GM23338 (cell line): Measurements from ENCODE around the gene PPM1E. TPM values are rescaled to one million over a fixed set of nuclear protein-coding genes. Genes with fewer than 3 reads are reported as not detected.

Source experiments
- ATAC-seq: fragments of 200-7000 bp; cut with Tn5 transposase; 3 replicates; pipeline ENCODE4 v1.9.1; 2020
- DNase-seq: peaks from one replicate; pipeline ENCODE4 v3.0.0-alpha.2; 2015; ENCODE audit warnings: low spot score
- H2AFZ ChIP-seq: fragments of 200-600 bp; sonication (generic); 2 replicates; pipeline ENCODE4 v1.8.0; 2016; ENCODE audit warnings: antibody characterized with exemption, mild to moderate bottlenecking, moderate library complexity
- H3F3A ChIP-seq: fragments of 200-600 bp; sonication (generic); replicated peaks from 2 replicates; pipeline ENCODE4 v1.8.0; 2017; ENCODE audit warnings: antibody characterized with exemption, mixed run types, low read depth
- H3K27ac ChIP-seq: fragments of 200-600 bp; sonication (generic); 2 replicates; pipeline ENCODE4 v1.6.1; 2016; ENCODE audit warnings: low read depth
- H3K27me3 ChIP-seq: fragments of 200-600 bp; sonication (generic); 2 replicates; pipeline ENCODE4 v1.8.0; 2016; ENCODE audit warnings: mild to moderate bottlenecking, mixed run types, moderate library complexity; ENCODE audit not compliant: insufficient read depth
- H3K36me3 ChIP-seq: fragments of 200-600 bp; sonication (generic); 2 replicates; pipeline ENCODE4 v1.8.0; 2016; ENCODE audit warnings: mild to moderate bottlenecking; ENCODE audit not compliant: insufficient read depth
- H3K4me1 ChIP-seq: fragments of 200-600 bp; sonication (generic); 2 replicates; pipeline ENCODE4 v1.8.0; 2016; ENCODE audit warnings: mild to moderate bottlenecking, moderate library complexity; ENCODE audit not compliant: insufficient read depth
- H3K4me2 ChIP-seq: fragments of 200-600 bp; sonication (generic); 2 replicates; pipeline ENCODE4 v1.7.1; 2017; ENCODE audit warnings: mixed run types
- H3K4me3 ChIP-seq: fragments of 200-600 bp; sonication (generic); 2 replicates; pipeline ENCODE4 v1.6.1; 2016; ENCODE audit warnings: mixed run types
- H3K79me2 ChIP-seq: fragments of 200-600 bp; sonication (generic); replicated peaks from 2 replicates; pipeline ENCODE4 v1.8.0; 2017; ENCODE audit warnings: mild to moderate bottlenecking; ENCODE audit not compliant: insufficient read depth
- H3K9me2 ChIP-seq: fragments of 200-600 bp; sonication (generic); 2 replicates; pipeline ENCODE4 v1.8.0; 2017; ENCODE audit not compliant: insufficient read depth
- H4K20me1 ChIP-seq: fragments of 200-600 bp; sonication (generic); replicated peaks from 2 replicates; pipeline ENCODE4 v1.8.0; 2017; ENCODE audit warnings: mild to moderate bottlenecking; ENCODE audit not compliant: insufficient read depth
- H3K27ac Mint-ChIP-seq: 2 replicates; pipeline ENCODE4 v1.8.0; 2020; ENCODE audit warnings: inconsistent platforms, mild to moderate bottlenecking, moderate library complexity, mixed read lengths
- H3K27me3 Mint-ChIP-seq: 3 replicates; pipeline ENCODE4 v1.8.0; 2022; ENCODE audit warnings: low read depth, mild to moderate bottlenecking, moderate library complexity, mixed read lengths, inconsistent platforms; ENCODE audit not compliant: insufficient read depth, poor library complexity
- H3K36me3 Mint-ChIP-seq: 3 replicates; pipeline ENCODE4 v1.8.0; 2021; ENCODE audit warnings: low read depth, mild to moderate bottlenecking, inconsistent platforms, moderate library complexity, mixed read lengths
- H3K4me1 Mint-ChIP-seq: 3 replicates; pipeline ENCODE4 v1.8.0; 2020; ENCODE audit warnings: mild to moderate bottlenecking, inconsistent platforms, mixed read lengths
- H3K4me3 Mint-ChIP-seq: 3 replicates; pipeline ENCODE4 v1.8.0; 2021; ENCODE audit warnings: moderate library complexity, mild to moderate bottlenecking, inconsistent platforms, mixed read lengths
- H3K9me3 Mint-ChIP-seq: 3 replicates; pipeline ENCODE4 v1.8.0; 2020; ENCODE audit warnings: moderate library complexity, mild to moderate bottlenecking, inconsistent platforms, mixed read lengths
- CREB1 ChIP-seq: fragments of 250-450 bp; sonication (Bioruptor Pico); IDR thresholded peaks from 2 replicates; pipeline ENCODE4 v1.5.0; 2020; ENCODE audit warnings: low read depth, mild to moderate bottlenecking, moderate library complexity
- CTCF ChIP-seq, 2 experiments: fragments of 200-600 bp in 1 of 2; sonication (generic) in 1 of 2; conservative IDR thresholded peaks; 2 replicates each; pipeline versions ENCODE4 v1.5.1 to v1.6.1; 2016 to 2017; ENCODE audit warnings: antibody characterized with exemption in 2 of 2, low read depth in 2 of 2, mild to moderate bottlenecking in 2 of 2, moderate library complexity in 1 of 2
- ETS1 ChIP-seq: IDR thresholded peaks from 2 replicates; pipeline ENCODE4 v1.6.1; 2016; ENCODE audit warnings: antibody characterized with exemption
- EZH2phosphoT487 ChIP-seq: fragments of 200-600 bp; sonication (generic); IDR thresholded peaks from one replicate; pipeline ENCODE4 v1.8.1; 2018; ENCODE audit warnings: antibody characterized with exemption; ENCODE audit not compliant: unreplicated experiment
- POLR2AphosphoS5 ChIP-seq: IDR thresholded peaks from 2 replicates; pipeline ENCODE4 v1.6.1; 2016; ENCODE audit warnings: antibody characterized with exemption, low read depth
- REST ChIP-seq: IDR thresholded peaks from one replicate; pipeline ENCODE4 v1.6.1; 2018; ENCODE audit warnings: antibody characterized with exemption; ENCODE audit not compliant: unreplicated experiment
- ZNF462 ChIP-seq: fragments of 250-450 bp; sonication (Bioruptor Pico); IDR thresholded peaks from 2 replicates; pipeline ENCODE4 v1.5.0; 2020; ENCODE audit warnings: mild to moderate bottlenecking, moderate library complexity
- polyA plus RNA-seq: library from polyadenylated mRNA; unstranded; fragments of >200 nt; fragmentation: Nextera tagmentation; extraction: Ambion mirVana; gene quantifications from 2 replicates; pipeline ENCODE4 v1.2.1, GENCODE V29; 2016
- total RNA-seq: library from RNA; depleted of rRNA; stranded (reverse); fragments of >200 nt; shearing (Covaris generic); gene quantifications from 2 replicates; pipeline ENCODE4 v1.2.3, GENCODE V29; 2014

PPM1E gene
- total and polyA plus RNA-seq, 2 experiments from 2014 or later: 2.1 to 13.8 TPM

GRCh38 chr17:59000022-59000421, 244.4 kb downstream of the PPM1E start:
- peaks cover 10% of the 10 kb centered on the region; the same call in 1 of the 2 replicates for H3K36me3 ChIP-seq
- H3K4me1 ChIP-seq: no peaks in the 10 kb centered on the region
- no peak for DNase-seq
- H3K27me3 ChIP-seq: no peaks in the 10 kb centered on the region
- H3K4me2 ChIP-seq: no peak overlapping the region
- no peaks in the 10 kb centered on the region for H3K9me3 Mint-ChIP-seq
- no peak overlapping the region for H3K4me3 ChIP-seq
- H3K27me3 Mint-ChIP-seq: peaks cover 2% of the 10 kb centered on the region
- H3K27ac Mint-ChIP-seq: no peak overlapping the region
- H2AFZ ChIP-seq: no peak overlapping the region
- H3K4me1 Mint-ChIP-seq: peaks cover 6% of the 10 kb centered on the region; the same call in 2 of the 3 replicates
- H4K20me1 ChIP-seq: no peaks in the 10 kb centered on the region
- H3F3A ChIP-seq: no peaks in the 10 kb centered on the region
- no peak for ATAC-seq
- H3K9me2 ChIP-seq: no peaks in the 10 kb centered on the region
- no peak overlapping the region for H3K27ac ChIP-seq
- TF ChIP-seq REST (no peak), CREB1 (CRISPR knock-in tag) (no peak), EZH2phosphoT487 (no peak), CTCF (conservative IDR thresholded peaks at IDR 0.05; ENCODE audit: low read depth in 2 of 2) (no peak), ZNF462 (CRISPR knock-in tag) (no peak), ETS1 (no peak), POLR2AphosphoS5 (no peak)
- H3K79me2 ChIP-seq: no peaks in the 10 kb centered on the region
- no peak overlapping the region for H3K4me3 Mint-ChIP-seq
- H3K36me3 Mint-ChIP-seq: peaks cover 35% of the 10 kb centered on the region; the same call in 2 of the 3 replicates
